Stimulated activated CD8-positive, alpha-beta memory T cell treated with anti-CD3 and anti-CD28 coated beads, Interleukin-7, amount 100 ng/mL, for 4 hours (primary cell): ENCODE results near the gene SELL.
"Not testable (repeated sequence)": the region's sequence is repeated elsewhere in the genome, so short reads cannot be mapped to it uniquely, and the experiment has no call there.

Experiments used
- DNase-seq, 2 donors: peaks; one replicate each; pipeline ENCODE4 v3.0.0-alpha.2; 2020; ENCODE audit warnings: low read depth in 2 of 2

The SELL gene

DNA sequence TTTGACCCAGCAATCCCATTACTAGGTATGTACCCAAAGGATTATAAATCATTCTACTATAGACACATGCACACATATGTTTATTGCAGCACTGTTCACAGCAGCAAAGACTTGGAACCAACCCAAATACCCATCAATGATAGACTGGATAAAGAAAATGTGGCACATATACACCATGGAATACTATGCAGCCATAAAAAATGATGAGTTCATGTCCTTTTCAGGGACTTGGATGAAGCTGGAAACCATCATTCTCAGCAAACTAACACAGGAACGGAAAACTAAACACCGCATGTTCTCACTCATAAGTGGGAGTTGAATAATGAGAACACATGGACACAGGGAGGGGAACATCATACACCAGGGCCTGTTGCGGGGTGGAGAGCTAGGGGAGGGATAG, 41.2 kb downstream of the SELL start:
- not testable (repeated sequence) for DNase-seq

DNA sequence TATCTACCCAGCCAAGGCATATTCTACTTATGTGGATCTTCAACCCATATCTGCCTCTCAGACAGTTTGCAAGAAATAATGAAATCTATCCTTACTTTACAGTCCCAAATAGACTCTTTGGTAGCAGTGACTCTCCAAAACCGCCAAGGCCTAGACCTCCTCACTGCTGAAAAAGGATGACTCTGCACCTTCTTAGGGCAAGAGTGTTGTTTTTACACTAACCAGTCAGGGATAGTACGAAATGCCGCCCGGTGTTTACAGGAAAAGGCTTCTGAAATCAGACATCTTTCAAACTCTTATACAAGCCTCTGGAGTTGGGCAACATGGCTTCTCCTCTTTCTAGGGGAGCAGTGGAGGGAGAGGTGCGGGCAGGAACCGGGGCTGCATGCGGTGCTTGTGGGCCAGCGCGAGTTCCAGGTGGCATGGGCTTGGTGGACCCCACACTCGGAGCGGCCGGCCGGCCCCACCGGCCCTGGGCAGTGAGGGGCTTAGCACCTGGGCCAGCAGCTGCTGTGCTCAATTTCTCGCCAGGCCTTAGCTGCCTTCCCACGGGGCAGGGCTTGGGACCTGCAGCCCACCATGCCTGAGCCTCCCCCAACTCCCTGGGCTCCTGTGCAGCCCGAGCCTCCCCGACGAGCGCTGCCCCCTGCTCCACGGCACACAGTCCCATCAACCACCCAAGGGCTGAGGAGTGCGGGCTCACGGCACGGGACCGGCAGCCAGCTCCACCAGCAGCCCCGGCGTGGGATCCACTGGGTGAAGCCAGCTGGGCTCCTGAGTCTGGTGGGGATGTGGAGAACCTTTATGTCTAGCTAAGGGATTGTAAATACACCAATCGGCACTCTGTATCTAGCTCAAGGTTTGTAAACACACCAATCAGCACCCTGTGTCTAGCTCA, 43.5 kb downstream of the SELL start:
- DNase-seq: not testable (repeated sequence)

DNA sequence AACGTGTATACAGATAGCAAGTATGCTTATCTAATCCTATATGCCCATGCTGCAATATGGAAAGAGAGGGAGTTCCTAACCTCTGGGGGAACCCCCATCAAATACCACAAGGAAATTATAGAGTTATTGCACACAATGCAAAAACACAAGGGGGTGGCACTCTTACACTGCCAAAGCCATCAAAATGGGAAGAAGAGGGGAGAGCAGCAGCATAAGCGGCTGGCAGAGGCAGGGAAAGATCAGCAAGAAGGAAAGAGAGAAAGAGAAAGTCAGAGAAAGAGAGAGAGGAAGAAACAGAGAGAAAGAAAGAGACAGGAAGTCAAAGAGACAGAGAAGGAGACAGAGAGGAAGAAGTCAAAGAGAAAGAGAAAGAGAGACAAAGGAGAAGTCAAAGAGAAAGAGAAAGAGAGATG, 44.2 kb downstream of the SELL start:
- not testable (repeated sequence) for DNase-seq

DNA sequence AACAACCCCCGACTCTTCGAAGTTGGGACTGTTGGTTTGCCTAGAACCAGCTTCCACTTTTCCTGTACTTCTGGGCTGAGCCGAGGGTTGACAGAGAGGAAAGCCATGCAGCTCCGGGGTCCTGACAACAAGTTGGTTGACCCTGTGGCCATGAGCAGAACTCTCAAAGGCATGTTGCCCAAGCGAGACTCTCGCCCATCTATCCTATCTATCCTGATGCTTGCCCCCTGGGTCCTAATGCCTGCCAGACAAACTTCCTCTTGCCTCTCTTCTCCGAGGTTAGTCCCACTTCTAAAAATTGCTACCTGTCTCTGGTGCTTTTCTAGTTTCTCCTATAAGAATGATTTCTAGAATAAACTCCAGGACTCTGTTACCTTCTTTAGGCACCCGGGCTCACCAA, 48.7 kb downstream of the SELL start:
- not testable (repeated sequence) for DNase-seq

DNA sequence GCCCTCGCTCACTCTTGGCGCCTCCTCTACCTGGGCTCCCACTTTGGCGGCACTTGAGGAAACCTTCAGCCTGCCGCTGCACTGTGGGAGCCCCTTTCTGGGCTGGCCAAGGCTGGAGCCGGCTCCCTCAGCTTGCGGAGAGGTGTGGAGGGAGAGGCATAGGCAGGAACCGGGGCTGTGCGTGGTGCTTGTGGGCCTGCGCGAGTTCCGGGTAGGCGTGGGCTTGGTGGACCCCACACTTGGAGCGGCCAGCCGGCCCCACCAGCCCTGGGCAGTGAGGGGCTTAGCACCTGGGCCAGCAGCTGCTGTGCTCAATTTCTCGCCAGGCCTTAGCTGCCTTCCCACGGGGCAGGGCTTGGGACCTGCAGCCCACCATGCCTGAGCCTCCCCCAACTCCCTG, 50.4 kb downstream of the SELL start:
- not testable (repeated sequence) for DNase-seq

DNA sequence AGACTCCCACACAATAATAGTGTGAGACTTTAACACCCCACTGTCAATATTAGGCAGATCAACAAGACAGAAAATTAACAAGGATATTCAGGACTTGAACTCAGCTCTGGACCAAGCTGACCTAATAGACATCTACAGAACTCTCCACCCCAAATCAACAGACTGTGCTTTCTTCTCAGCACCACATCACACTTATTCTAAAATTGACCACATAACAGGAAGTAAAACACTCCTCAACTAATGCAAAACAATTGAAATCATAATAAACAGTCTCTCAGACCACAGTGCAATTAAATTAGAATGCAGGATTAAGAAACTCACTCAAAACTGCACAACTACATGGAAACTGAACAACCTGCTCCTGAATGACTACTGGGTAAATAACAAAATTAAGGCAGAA, 52.6 kb downstream of the SELL start:
- not testable (repeated sequence) for DNase-seq

DNA sequence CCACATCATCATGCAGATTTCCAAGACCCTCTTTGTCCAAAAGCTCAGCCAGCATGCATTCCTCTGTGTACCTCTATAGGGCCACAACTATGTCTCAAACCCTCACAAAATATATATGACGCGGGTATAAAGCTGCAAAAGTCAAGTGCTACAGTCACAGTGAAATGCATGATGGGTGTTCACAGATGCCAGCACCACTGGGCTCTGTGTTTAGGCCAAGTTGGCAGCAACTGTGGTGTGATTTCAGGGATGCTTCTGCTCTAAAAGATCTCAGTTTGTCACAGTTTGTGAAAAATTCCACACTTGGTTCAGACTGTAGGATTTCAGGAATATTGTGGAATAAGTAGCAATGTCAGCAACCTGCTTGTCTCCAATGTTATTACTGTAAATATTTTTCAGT, 57.5 kb downstream of the SELL start:
- DNase-seq: no peak

DNA sequence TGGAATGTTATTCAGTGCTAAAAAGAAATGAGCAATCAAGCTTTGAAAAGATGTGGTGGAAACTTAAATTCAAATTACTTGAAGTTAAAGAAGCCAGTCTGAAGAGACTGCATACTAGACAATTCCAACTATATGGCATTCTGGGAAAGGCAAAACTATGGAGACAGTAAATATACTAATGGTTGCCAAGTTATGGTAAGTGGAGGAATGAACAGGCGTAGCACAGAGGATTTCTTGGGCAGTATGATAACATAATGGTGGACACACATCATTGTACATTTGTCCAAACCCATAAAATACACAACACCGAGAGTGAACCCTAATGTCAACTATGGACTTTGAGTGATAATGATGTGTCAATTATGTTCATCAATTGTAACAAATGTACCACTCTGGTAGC, 60.4 kb downstream of the SELL start:
- DNase-seq: no peak

DNA sequence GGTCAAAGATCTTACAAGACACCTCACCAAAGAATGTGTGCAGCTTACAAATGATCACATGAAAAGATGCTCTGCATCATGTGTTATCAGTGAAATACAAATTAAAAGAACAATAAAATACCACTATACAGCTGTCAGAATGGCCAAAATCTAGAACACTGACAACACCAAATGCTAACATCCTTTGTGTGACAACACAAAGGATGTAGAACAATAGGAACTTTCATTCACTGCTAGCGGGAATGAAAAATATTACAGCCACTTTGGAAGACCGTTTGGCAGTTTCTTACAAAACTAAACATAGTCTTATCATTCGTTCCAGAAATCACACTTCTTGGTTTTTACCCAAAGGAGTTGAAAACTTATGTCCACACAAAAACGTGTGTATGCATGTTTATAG, 60.9 kb downstream of the SELL start:
- no peak for DNase-seq

DNA sequence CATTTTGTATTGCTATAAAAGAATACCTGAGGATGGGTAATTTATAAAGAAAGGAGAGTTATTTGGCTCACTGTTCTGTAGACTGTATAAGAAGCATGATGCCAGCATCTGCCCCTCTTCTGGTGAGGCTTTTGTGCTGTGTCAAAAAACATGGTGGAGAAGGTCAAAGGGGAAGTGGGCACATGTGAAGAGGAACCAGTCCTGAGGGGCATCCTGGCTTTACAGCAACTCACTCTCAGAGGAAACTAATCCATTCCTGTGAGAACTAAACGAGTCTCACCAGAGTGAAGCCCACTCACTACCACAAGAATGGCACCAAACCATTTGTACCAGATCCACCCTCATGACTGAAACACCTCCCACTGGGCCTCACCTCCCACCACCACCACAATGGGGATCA, 62.7 kb downstream of the SELL start:
- no peak for DNase-seq

DNA sequence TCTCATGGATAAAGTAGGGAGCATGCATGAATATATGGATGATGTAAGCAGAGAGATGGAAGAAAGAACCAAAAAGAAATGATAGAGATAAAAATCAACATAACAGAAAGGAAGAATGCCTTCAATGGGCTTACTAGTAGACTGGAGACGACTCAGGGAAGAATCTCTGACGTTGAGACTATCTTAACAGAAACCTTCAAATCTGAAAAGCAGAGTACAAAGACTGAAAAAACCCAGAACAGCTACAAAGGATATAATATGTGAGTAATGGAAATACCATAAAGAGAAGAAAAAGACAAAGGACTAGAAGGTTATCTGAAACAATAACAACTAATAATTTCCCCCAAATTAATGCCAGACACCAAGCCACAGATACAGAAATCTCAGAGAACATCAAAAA, 63.2 kb downstream of the SELL start:
- DNase-seq: no peak

DNA sequence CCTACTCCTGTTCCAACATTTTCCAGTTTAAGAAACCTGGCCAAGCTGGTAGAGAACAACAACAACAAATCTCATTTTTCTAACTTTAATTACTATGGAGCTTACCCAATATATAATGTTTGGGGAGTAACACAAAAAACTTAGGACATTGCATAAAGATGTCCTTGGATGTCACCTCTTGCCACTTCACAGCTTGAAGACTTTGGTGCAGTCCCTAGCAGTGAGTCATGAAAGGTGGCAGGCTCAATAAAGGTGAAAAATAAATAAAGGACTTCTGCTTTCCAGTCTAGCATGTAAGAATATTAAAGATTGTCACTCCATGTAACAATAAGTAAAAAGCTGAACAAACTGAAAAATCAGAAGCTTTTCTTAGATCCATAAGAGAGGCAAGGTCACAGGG, 63.9 kb downstream of the SELL start:
- no peak for DNase-seq

DNA sequence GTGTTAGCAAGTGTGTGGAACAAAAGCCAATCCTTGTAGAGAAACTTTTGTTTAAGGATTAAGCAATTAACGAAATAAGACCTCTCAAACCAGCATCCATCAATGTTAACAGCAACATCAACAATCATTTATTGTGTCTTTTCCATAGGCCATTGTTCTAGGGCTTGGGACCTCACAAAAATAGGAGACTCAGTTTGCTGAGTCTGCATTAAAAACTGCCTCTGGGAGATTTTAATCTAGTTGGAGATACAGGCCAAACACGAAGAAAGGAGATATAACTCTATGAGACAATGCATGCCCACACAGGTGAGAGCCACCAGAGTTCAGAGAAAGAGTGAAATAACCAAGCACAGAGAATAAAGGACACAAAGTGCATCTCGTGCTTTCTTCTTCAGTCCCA, 67.1 kb downstream of the SELL start:
- DNase-seq: no peak
